SIG-M5 treated with dmso at 0.1 percent for 504 hours (cell line): ENCODE results near the gene DTX2.
"Not testable (repeated sequence)": the region's sequence is repeated elsewhere in the genome, so short reads cannot be mapped to it uniquely, and the experiment has no call there.

ENCODE experiments used
- DNase-seq: peaks from one replicate; lab custom pipeline; 2025; ENCODE audit not compliant: unreplicated experiment; lab: John Stamatoyannopoulos, UW

DTX2 gene

DNA sequence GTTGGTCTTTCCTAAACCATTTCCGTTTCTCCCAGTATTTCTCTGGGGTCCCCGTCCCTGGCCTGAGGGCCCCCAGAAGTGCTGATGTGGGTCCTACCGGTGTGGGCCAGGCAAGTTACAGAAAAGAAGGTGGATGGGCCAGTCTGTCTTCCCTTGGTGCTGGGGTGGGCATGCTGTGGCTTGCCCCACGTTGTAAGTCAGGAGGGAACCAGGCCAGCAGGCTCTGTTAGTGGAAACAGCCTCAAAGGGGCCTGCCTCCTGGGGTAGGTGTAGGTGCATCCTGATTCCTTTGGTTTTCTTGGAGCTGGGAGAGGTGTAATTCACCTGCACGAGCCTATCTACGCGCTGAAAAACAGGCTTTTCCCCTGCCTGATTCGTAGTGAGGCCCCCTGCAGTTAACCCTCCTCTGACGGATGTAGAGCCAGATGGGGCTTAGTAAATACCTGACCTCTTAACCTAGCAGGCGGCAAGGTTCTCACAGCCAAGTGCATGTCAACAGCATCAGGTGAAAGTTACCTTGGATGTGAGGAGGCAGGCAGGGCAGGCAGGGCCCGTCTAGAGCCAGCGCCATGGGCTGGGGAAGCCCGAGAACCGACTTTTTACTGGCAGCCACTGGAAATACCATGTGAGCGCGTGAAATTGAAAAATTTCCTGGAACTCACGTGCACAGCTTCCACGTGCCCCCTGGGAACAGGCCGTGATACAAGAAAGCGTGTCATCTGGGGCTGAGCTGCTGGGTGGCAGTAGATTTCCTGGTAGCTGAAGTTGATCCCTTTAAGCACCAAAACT is 24.5 kb downstream of the DTX2 start:
- not testable (repeated sequence) for DNase-seq

- DNase-seq, result not testable (repeated sequence)
These were observed 25.1 kb downstream of the DTX2 start for GRCh38 chr7:76486618-76487017.

GRCh38 chr7:76487969-76488368 is 26.5 kb downstream of the DTX2 start:
- not testable (repeated sequence) for DNase-seq

DNA sequence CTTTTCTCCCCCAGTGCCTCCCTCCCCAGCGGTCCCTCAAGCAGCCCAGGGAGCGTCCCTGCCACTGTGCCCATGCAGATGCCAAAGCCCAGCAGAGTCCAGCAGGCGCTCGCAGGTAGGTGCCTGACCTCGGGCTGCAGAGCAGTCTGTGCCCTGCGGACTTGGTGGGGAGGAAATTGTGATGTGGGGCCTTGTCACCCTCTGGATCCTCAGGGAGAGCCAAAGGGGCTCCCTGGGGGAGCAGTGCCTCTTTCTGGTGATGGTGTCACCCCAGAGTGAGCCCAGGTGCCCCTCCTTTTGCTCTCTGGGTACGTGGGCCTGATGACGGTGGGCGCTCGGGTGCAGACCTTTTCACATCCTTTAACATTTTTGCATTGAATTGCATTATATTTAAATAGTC is 30.6 kb downstream of the DTX2 start:
- DNase-seq, result not testable (repeated sequence)

GRCh38 chr7:76495717-76496116 is 34.2 kb downstream of the DTX2 start:
- not testable (repeated sequence) for DNase-seq

- DNase-seq, result not testable (repeated sequence)
These were observed 36.5 kb downstream of the DTX2 start for GRCh38 chr7:76497918-76498582.

DNA sequence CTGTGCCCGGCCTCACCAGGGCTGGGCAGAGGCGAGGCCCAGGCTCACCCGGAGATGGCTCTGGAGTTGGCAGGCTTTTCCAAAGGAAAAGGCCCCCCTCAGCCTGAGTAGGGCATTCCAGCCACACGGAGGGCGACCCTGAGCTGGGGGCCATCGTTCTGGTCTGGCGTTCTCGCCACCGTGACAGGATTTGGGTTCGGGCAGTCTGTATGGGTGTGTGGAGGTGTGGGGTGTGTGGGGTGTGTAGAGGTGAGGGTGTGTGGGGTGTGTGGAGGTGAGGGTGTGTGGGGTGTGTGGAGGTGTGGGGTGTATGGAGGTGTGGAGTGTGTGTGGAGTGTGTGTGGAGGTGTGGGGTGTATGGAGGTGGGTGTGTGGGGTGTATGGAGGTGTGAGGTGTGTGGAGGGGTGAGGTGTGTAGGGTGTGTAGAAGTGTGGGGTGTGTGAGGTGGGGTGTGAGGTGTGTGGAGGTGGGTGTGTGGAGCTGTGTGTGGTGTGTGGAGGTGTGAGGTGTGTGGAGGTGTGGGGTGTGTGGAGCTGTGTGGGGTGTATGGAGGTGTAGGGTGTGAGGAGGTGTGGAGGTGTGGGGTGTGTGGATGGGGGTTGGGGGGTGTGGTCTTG is 37.2 kb downstream of the DTX2 start:
- DNase-seq, result not testable (repeated sequence)

- not testable (repeated sequence) for DNase-seq
These were observed 37.9 kb downstream of the DTX2 start for GRCh38 chr7:76499201-76499923.

- DNase-seq, result not testable (repeated sequence)
These were observed 38.4 kb downstream of the DTX2 start for GRCh38 chr7:76499924-76500241.

- DNase-seq, result not testable (repeated sequence)
These were observed 40.7 kb downstream of the DTX2 start for GRCh38 chr7:76502224-76502623.

DNA sequence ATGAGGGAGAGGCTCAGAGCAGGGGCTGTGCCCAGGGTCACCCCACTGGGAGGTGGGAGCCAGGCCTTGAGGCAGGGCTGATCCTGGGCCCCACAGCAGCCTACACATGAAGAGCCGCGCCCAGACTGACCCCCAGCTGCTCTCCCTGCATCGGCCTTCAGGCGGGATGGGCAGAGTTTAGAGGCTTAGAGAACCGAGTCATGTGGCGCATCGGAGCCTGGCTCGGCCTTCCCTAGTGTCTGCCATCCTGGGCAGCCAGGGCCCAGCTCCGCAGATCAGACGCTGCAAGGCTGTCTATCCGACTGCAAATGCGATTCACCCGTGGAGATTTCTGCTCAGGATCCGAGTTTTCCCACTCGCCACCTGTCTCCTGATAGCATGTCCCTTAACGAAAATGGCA is 41.3 kb downstream of the DTX2 start:
- not testable (repeated sequence) for DNase-seq

- DNase-seq, result not testable (repeated sequence)
These were observed 41.7 kb downstream of the DTX2 start for GRCh38 chr7:76503244-76503643.

DNA sequence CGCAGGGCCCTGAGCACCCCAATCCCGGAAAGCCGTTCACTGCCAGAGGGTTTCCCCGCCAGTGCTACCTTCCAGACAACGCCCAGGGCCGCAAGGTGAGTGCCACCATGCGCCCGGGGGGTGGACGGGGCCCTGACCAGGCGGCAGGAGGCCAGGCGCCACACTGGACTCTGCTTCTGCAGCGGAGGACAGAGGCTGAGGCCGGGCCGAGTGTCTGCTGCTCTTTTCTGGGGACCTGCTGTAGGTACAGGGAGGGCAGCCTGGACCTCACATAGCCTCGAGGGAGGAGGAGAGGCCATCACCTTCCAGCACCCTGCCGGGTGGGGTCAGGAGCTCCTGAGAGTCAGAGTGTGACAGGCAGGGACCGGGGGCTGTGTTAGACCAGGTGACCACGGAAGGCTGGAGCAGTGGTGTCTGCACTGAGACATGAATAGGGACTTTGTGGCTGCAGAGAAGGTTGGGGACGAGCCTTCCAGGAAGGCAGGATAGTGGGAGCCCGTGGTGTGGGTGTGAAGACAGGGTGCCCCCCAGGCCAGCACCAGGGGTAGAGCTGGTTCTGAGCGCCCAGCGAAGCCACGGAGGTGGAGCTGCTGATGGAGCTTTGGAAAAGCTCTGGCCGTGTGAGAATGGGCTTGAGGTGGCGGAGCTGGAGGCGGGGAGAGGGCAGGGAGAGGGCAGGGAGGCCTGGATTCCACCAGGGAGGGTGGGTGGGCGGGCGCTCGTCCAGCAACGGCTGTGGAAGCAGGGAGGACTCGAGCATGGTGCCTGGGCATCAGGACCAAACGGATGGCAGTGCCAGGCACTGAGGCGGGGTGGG is 43.0 kb downstream of the DTX2 start:
- not testable (repeated sequence) for DNase-seq

- no peak for DNase-seq
These were observed 43.9 kb downstream of the DTX2 start for GRCh38 chr7:76505168-76506080.

DNA sequence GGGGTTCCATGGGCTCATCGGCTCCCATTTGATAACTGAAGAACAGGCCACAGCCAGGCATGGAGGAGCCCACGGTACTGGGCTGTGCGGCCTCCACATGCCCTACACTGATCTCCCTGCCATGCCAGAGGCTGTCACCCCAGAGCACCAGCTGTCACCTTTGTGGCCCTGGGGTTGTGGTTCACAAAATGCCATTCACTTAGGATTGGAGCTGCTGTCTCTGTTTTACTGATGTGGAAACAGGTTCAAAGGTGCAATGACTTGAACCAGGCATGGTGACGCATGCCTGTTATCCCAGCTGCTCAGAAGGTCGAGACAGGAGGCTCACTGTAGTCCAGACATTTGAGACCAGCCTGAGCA is 44.6 kb downstream of the DTX2 start:
- DNase-seq, result no peak

DNA sequence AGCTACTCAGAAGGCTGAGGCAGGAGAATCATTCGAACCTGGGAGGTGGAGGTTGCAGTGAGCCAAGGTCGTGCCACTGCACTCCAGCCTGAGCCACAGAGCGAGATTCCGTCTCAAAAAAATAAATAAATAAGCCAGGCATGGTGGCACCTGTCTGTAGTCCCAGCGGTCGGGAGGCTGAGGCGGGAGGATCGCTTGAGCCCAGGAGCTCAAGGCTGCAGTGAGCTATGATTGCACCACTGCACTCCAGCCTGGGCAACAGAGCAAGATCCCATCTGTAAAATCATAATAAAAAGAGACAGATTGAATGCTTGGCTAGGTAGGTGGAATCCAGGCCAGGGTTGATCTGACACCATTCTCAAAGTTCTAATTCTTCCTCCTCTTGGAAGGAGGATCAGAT is 45.1 kb downstream of the DTX2 start:
- DNase-seq, result not testable (repeated sequence)

DNA sequence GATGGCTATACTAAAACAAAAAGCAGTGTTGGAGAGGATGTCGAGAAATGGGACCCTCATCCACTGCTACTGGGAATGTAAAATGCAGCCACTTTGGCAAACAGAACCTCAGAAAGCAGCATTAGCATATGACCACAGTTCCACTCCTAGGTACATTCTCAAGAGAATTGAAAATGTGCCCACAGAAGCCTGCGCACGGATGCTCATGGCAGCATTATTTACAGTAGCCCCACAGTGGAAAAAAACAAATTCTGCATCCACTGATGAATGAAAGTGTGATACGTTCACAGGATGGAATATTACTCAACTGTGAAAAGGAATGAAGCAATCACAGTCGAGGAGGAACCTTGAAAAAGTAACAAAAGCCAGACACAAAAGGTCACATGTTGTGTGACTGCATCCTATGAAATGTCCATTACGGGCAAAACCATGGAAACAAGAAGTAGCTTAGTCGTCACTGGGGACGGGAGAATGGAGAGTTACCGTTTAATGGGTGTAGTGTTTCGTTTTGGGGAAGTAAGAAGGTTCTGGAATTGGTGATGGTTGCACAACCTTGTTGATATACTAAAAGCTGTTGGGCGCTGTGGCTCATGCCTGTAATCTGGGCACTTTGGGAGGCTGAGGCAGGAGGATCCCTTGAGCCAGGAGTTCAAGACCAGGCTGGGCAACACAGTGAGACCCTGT is 46.4 kb downstream of the DTX2 start:
- DNase-seq, result peak; percentile 83

DNA sequence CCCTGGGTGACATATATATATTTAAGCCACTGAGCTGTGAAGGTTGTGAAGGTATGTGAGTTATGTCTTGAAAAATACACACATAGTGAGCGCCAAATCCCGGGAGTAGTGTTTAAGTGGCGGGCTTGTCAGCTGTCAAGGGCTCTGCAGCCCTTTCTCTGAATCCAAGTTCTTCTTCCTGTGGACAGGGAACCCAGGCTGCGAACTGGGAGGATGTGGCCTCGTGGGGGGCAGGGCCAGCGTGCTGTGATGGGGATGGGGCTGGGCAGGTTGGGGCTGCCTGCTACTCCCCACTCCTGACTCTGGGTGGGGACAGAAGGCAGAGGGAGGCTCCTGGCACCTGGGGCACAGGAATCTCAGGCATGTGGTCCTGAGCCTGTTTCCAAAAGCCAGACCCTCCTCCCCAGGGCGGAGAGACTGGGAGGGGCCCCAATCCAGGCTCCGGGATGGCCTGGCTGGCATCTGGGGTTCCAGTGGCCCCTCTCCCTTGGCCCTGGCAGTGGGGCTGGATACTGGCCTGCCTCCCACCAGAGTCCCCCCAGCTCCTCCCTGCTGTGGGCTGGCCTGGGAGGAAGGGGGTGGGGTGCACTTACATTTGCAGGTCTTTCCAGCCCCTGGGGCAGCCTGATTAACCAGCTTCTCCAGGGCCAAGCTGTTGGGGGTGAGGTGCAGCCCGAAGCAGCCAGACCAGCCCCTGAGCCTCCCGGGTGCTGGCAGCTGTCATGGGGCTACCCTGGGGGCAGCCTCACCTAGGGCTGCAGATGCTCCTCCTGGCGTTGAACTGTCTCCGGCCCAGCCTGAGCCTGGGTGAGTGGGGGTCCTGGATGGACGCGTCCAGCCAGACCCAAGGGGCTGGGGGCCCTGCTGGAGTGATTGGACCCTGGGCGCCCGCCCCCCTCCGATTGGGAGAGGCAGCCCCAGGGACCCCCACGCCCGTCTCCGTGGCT is 48.7 kb downstream of the DTX2 start, which contains the start of gene UPK3B:
UPK3B (plus strand) TSS at position 622 of the 947 bp plus-strand sequence; CDS start at position 723, 101 bp downstream.
- peak; percentile 37 for DNase-seq
